ENCODE data around the gene KCNC1.

- no peak for TF ChIP-seq CTCF (IDR thresholded peaks at IDR 0.05)
- TF ChIP-seq EP300 (IDR thresholded peaks at IDR 0.05) = no peak
- no peak for TF ChIP-seq POLR2AphosphoS5 (IDR thresholded peaks at IDR 0.05)
- no peak for TF ChIP-seq POLR2A (IDR thresholded peaks at IDR 0.05; ENCODE audit: low read depth)
Observed at GRCh38 chr11:17779861-17780594, 45.4 kb downstream of the KCNC1 start.

Data from esophagus muscularis mucosa (tissue), 4 donors.